SU-DHL-6 (cell line): Measurements from ENCODE around the gene HTR4.

Source experiments
- H2AFZ ChIP-seq: fragments of 200-600 bp; sonication (generic); 2 replicates; pipeline ENCODE4 v1.6.1; 2014; ENCODE audit warnings: low read depth, mild to moderate bottlenecking, moderate library complexity, mixed read lengths, antibody characterized with exemption, low read length; ENCODE audit not compliant: severe bottlenecking
- H3F3A ChIP-seq: fragments of 200-600 bp; shearing (Covaris generic); 2 replicates; pipeline ENCODE4 v1.6.0; 2016; ENCODE audit warnings: antibody characterized with exemption, mild to moderate bottlenecking; ENCODE audit not compliant: insufficient read depth
- H3K27ac ChIP-seq: fragments of 200-600 bp; sonication (generic); 2 replicates; pipeline ENCODE4 v1.5.1; 2016; ENCODE audit warnings: low read depth, mild to moderate bottlenecking, low read length, moderate library complexity, mixed read lengths
- H3K27me3 ChIP-seq: fragments of 200-600 bp; sonication (generic), shearing (Covaris generic); 2 replicates; pipeline ENCODE4 v1.6.0; 2014; ENCODE audit warnings: mild to moderate bottlenecking, low read length
- H3K36me3 ChIP-seq: fragments of 200-600 bp; sonication (generic); 2 replicates; pipeline ENCODE4 v1.6.1; 2014; ENCODE audit warnings: mild to moderate bottlenecking, low read length, mixed read lengths
- H3K4me2 ChIP-seq: fragments of 300-600, 200-600 bp; shearing (Covaris generic), sonication (generic); 2 replicates; pipeline ENCODE4 v1.6.0; 2014; ENCODE audit warnings: low read length, low read depth, mild to moderate bottlenecking; ENCODE audit not compliant: poor library complexity, severe bottlenecking
- H3K4me3 ChIP-seq: fragments of 200-600 bp; sonication (generic); 2 replicates; pipeline ENCODE4 v1.5.1; 2014; ENCODE audit warnings: antibody characterized with exemption, low read length, mild to moderate bottlenecking, mixed read lengths; ENCODE audit not compliant: insufficient read depth, poor library complexity, severe bottlenecking
- H3K79me2 ChIP-seq: fragments of 200-600 bp; sonication (generic); 2 replicates; pipeline ENCODE4 v1.6.1; 2014; ENCODE audit warnings: mild to moderate bottlenecking, low read length, moderate library complexity; ENCODE audit not compliant: insufficient read depth
- H3K9ac ChIP-seq: fragments of 200-600 bp; sonication (generic); 2 replicates; pipeline ENCODE4 v1.7.0; 2014; ENCODE audit warnings: mild to moderate bottlenecking, low read length
- H3K9me2 ChIP-seq: fragments of 200-600 bp; sonication (generic); replicated peaks from 2 replicates; pipeline ENCODE4 v1.6.1; 2014; ENCODE audit warnings: low read length; ENCODE audit not compliant: insufficient read depth
- H3K9me3 ChIP-seq: fragments of 200-600 bp; sonication (generic); 2 replicates; pipeline ENCODE4 v1.6.1; 2014; ENCODE audit warnings: low read length, mixed read lengths; ENCODE audit not compliant: insufficient read depth
- H4K20me1 ChIP-seq: fragments of 200-600 bp; sonication (generic); 2 replicates; pipeline ENCODE4 v1.6.1; 2014; ENCODE audit warnings: low read depth, mild to moderate bottlenecking, antibody characterized with exemption, low read length, moderate library complexity, mixed read lengths
- CTCF ChIP-seq: fragments of 200-600 bp; sonication (generic); IDR thresholded peaks from one replicate; pipeline ENCODE4 v1.5.1; 2017; ENCODE audit warnings: antibody characterized with exemption, mild to moderate bottlenecking, low read length, moderate library complexity; ENCODE audit not compliant: insufficient read depth, poor library complexity, severe bottlenecking
- EZH2phosphoT487 ChIP-seq: fragments of 200-600 bp; sonication (generic), shearing (Covaris generic); conservative IDR thresholded peaks from 2 replicates; pipeline ENCODE4 v1.6.1; 2018; ENCODE audit warnings: mild to moderate bottlenecking, antibody characterized with exemption, low read length, moderate library complexity, mixed read lengths

The HTR4 gene

DNA sequence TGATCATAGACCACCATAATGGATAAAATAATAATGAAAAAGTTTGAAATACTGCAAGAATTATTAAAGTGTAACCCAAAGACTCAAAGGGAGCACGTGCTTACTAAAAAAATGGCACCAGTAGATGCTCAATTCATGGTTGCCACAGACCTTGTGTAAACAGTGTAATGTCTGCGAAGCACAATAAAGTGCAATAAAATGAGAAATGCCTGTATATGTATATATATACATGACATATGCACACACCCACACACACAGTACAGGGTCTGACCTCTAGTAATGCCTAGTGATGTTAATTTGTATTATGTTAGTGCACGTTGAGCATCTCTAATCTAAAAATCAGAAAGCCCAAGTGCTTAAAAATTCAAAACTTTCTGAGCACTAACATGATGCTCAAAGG lies 218.3 kb downstream of the HTR4 start:
- no peaks in the 10 kb centered on the region for H3K79me2 ChIP-seq
- no peak overlapping the region for H3K4me2 ChIP-seq
- H3K9me2 ChIP-seq = no peaks in the 10 kb centered on the region
- TF ChIP-seq CTCF = no peak
- H4K20me1 ChIP-seq = no peaks in the 10 kb centered on the region
- no peaks in the 10 kb centered on the region for H3K9me3 ChIP-seq
- no peaks in the 10 kb centered on the region for H3K27me3 ChIP-seq
- H3K9ac ChIP-seq = no peak overlapping the region
- no peak overlapping the region for H3K4me3 ChIP-seq
- H3F3A ChIP-seq = no peaks in the 10 kb centered on the region
- H3K27ac ChIP-seq = no peak overlapping the region
- H3K36me3 ChIP-seq = peaks cover 21% of the 10 kb centered on the region; the same call in 1 of the 2 replicates
- H2AFZ ChIP-seq = no peak overlapping the region

DNA sequence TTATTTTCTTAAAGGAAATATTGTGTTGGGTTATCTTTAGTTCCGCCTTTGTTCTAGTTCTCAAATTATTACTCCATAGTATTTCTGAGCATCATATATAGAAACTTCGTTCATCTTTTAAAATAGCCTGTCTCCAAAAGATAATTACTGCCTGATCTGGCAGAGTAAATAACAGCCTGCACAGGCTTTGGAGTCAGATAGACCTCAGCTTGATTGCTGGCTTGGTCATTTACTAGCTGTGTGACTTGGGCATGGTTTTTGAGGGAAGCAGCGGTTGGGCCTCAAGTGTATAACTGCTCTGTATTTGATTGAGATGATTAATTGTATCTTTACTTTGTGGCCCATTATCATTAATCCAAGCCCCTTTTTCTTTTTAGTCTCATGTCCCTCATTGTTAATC lies 220.5 kb downstream of the HTR4 start:
- H3F3A ChIP-seq = no peaks in the 10 kb centered on the region
- no peaks in the 10 kb centered on the region for H3K79me2 ChIP-seq
- peaks cover 19% of the 10 kb centered on the region; the same call in 1 of the 2 replicates for H3K36me3 ChIP-seq
- no peak overlapping the region for H3K4me3 ChIP-seq
- no peak overlapping the region for H3K9ac ChIP-seq
- no peaks in the 10 kb centered on the region for H3K9me2 ChIP-seq
- no peak overlapping the region for H2AFZ ChIP-seq
- no peak overlapping the region for H3K27ac ChIP-seq
- no peaks in the 10 kb centered on the region for H3K9me3 ChIP-seq
- H3K4me2 ChIP-seq = no peak overlapping the region
- H4K20me1 ChIP-seq = 0 out of 2 replicates have a peak, but pooled peaks cover 4% of the 10 kb centered on the region
- TF ChIP-seq CTCF (no peak), EZH2phosphoT487 (no peak)
- no peaks in the 10 kb centered on the region for H3K27me3 ChIP-seq
